ENCODE results near the gene SPINK8.

SPINK8 gene

GRCh38 chr3:48268381-48268935, 65.0 kb downstream of the SPINK8 start:
- Histone ChIP-seq H3K4me3 (ENCODE audit: low read depth, low read length) (no peak overlapping the region), H3K27ac (ENCODE audit: low read depth, low read length) (no peak overlapping the region), H3K4me1 (ENCODE audit: control insufficient read depth, insufficient read depth, low read length, unreplicated experiment) (no peaks in the 10 kb centered on the region), H2AFZ (ENCODE audit: low read length, unreplicated experiment) (no peak overlapping the region), H3K27me3 (ENCODE audit: insufficient read depth, low read length) (no peaks in the 10 kb centered on the region), H3K79me2 (ENCODE audit: control insufficient read depth, insufficient read depth, low read length, unreplicated experiment) (no peaks in the 10 kb centered on the region), H3K36me3 (ENCODE audit: insufficient read depth, low read length) (no peaks in the 10 kb centered on the region)

- H3K36me3 ChIP-seq (ENCODE audit: insufficient read depth, low read length), result no peaks in the 10 kb centered on the region
- H3K4me1 ChIP-seq (ENCODE audit: control insufficient read depth, insufficient read depth, low read length, unreplicated experiment), result no peaks in the 10 kb centered on the region
- no peak overlapping the region for H3K4me3 ChIP-seq (ENCODE audit: low read depth, low read length)
- no peak overlapping the region for H2AFZ ChIP-seq (ENCODE audit: low read length, unreplicated experiment)
- H3K79me2 ChIP-seq (ENCODE audit: control insufficient read depth, insufficient read depth, low read length, unreplicated experiment), result no peaks in the 10 kb centered on the region
- H3K27ac ChIP-seq (ENCODE audit: low read depth, low read length), result no peak overlapping the region
- no peaks in the 10 kb centered on the region for H3K27me3 ChIP-seq (ENCODE audit: insufficient read depth, low read length)
Measured at GRCh38 chr3:48267782-48268181, 65.7 kb downstream of the SPINK8 start.

- Histone ChIP-seq H3K27me3 (ENCODE audit: insufficient read depth, low read length) (no peaks in the 10 kb centered on the region), H3K4me3 (ENCODE audit: low read depth, low read length) (no peak overlapping the region), H3K4me1 (ENCODE audit: control insufficient read depth, insufficient read depth, low read length, unreplicated experiment) (no peaks in the 10 kb centered on the region), H3K27ac (ENCODE audit: low read depth, low read length) (no peak overlapping the region), H3K36me3 (ENCODE audit: insufficient read depth, low read length) (no peaks in the 10 kb centered on the region; the same call in none of the 2 replicates), H2AFZ (ENCODE audit: low read length, unreplicated experiment) (no peak overlapping the region), H3K79me2 (ENCODE audit: control insufficient read depth, insufficient read depth, low read length, unreplicated experiment) (no peaks in the 10 kb centered on the region)
Measured at GRCh38 chr3:48258530-48258929, 74.9 kb downstream of the SPINK8 start.
